H1 (cell line): ENCODE data around the gene SFR1. TPM values are rescaled to one million over a fixed set of nuclear protein-coding genes. Genes with fewer than 3 reads are reported as not detected.

Source experiments
- ASH2L ChIP-seq: fragments of 200-600, 300-600 bp; sonication (generic); IDR thresholded peaks from one replicate; pipeline ENCODE4 v1.7.1; 2017; ENCODE audit warnings: low read length
- CHD7 ChIP-seq: fragments of 300-600 bp; sonication (generic); IDR thresholded peaks from 2 replicates; pipeline ENCODE4 v1.7.1; 2012; ENCODE audit warnings: low read length, moderate library complexity, mild to moderate bottlenecking, inconsistent platforms; ENCODE audit not compliant: insufficient replicate concordance
- CREB1 ChIP-seq: IDR thresholded peaks from 2 replicates; pipeline ENCODE4 v1.6.1; 2012; ENCODE audit warnings: inconsistent platforms
- MAX ChIP-seq: IDR thresholded peaks from 2 replicates; pipeline ENCODE4 v1.6.1; 2012; ENCODE audit warnings: inconsistent platforms
- polyA plus RNA-seq, 7 experiments: library from polyadenylated mRNA; depleted of rRNA in 3 of 7; stranded (reverse) in 5 of 7; unstranded in 2 of 7; fragments of >200 nt in 5 of 7; fragments of 200-250 nt in 2 of 7; gene quantifications; 1 replicate in 5 of 7; 2 replicates in 1 of 7; 4 replicates in 1 of 7; pipeline versions ENCODE4 v1.2.1 to v1.2.3, GENCODE V29; 2011 to 2013; ENCODE audit warnings: missing spikeins in 2 of 7, mixed read lengths in 2 of 7
- total RNA-seq: library from RNA; stranded (reverse); fragmentation: NEBNext Ultra II Directional; extraction: Animal tissue kit (Norgen Biotek cat#: 25700); gene quantifications from 2 replicates; pipeline ENCODE4 v1.2.1, GENCODE V29; 2021

The SFR1 gene
- total and polyA plus RNA-seq, 2 of the 8 experiments (the other 6 are each of a cell fraction or from before 2014, with no cell fraction given), result 3.4 to 7.7 TPM

- TF ChIP-seq CHD7, result peak; percentile 76
- peak; percentile 6; the same call in 1 of the 2 replicates for TF ChIP-seq MAX
- TF ChIP-seq CREB1, result no peak
- TF ChIP-seq ASH2L, result no peak
- TF ChIP-seq, all 59 proteins: peak for 3
Measured at GRCh38 chr10:104076743-104077160, 45.2 kb upstream of the SFR1 start (continued).
